ENCODE data around the gene RAPGEF4. TPM values are rescaled to one million over a fixed set of nuclear protein-coding genes. Genes with fewer than 3 reads are reported as not detected.

RAPGEF4 gene
- total and polyA plus RNA-seq, 2 of the 13 experiments (the other 11 are each of a cell fraction or from before 2014, with no cell fraction given): 0.78 to 0.91 TPM

GRCh38 chr2:173101687-173102086 is 366.0 kb downstream of the RAPGEF4 start:
- Histone ChIP-seq H3K4me3 (replicated peaks in 1 of 3; ENCODE audit: insufficient read depth in 1 of 3, low read depth in 2 of 3, low read length in 3 of 3) (no peak overlapping the region), H3K27me3 (ENCODE audit: control insufficient read depth in 1 of 2, insufficient read depth in 2 of 2, low read length in 2 of 2) (no peaks in the 10 kb centered on the region), H3K36me3 (replicated peaks in 1 of 2; ENCODE audit: control insufficient read depth in 1 of 2, insufficient read depth in 2 of 2, low read length in 2 of 2) (peaks cover 0 to under 1% of the 10 kb centered on the region in 2 experiments; a peak in 2 of 5 replicates), H2AFZ (ENCODE audit: low read length) (no peak overlapping the region), H3K9ac (ENCODE audit: insufficient read depth, low read depth, low read length) (no peak overlapping the region), H3K4me1 (ENCODE audit: insufficient read depth, low read length) (no peaks in the 10 kb centered on the region), H3K4me2 (ENCODE audit: low read depth, low read length) (no peak overlapping the region), H4K20me1 (ENCODE audit: insufficient read depth, low read length) (no peaks in the 10 kb centered on the region), H3K27ac (ENCODE audit: extremely low read length, insufficient read depth, low read length) (no peak overlapping the region), H3K9me3 (ENCODE audit: low read length) (no peaks in the 10 kb centered on the region), H3K79me2 (ENCODE audit: insufficient read depth, low read length) (no peaks in the 10 kb centered on the region)
- ATAC-seq (no peak), DNase-seq (ENCODE audit: low spot score) (no peak), FAIRE-seq (no peak)
- WGBS (ENCODE audit: low lambda C conversion rate): 94% methylated on average over 3 of the region's 3 CpGs
- in situ Hi-C loops (cut with HindIII; ENCODE audit: extremely low pct_ligation_motif_present, low pct_unique_long_range_greater_than_20kb): no loop called here
- CTCF ChIA-PET (ENCODE audit: low intra/inter-chr PET ratio, low total read pairs): no interaction called here
- intact Hi-C loops (cut with micrococcal nuclease; ENCODE audit: unreplicated experiment): no loop called here
- TF ChIP-seq NFRKB (IDR thresholded peaks at IDR 0.05) (no peak), ZNF605 (CRISPR knock-in tag; IDR thresholded peaks at IDR 0.05) (no peak), ZFP82 (CRISPR knock-in tag; IDR thresholded peaks at IDR 0.05; ENCODE audit: borderline replicate concordance) (no peak), MAFF (IDR thresholded peaks at IDR 0.05; ENCODE audit: low read depth, low read length) (no peak), TRIM24 (CRISPR knock-in tag; IDR thresholded peaks at IDR 0.05) (no peak), ZIK1 (CRISPR knock-in tag; IDR thresholded peaks at IDR 0.05; ENCODE audit: borderline replicate concordance, low read depth) (no peak), CHD4 (IDR thresholded peaks at IDR 0.05; ENCODE audit: borderline replicate concordance, low read length) (no peak), ZNF431 (CRISPR knock-in tag; IDR thresholded peaks at IDR 0.05; ENCODE audit: borderline replicate concordance, low read depth) (no peak), KDM1A (CRISPR knock-in tag; IDR thresholded peaks at IDR 0.05) (no peak), CERS6 (CRISPR knock-in tag; IDR thresholded peaks at IDR 0.05) (no peak), MAZ (IDR thresholded peaks at IDR 0.05; ENCODE audit: borderline replicate concordance, low read depth, low read length) (no peak), MAZ (CRISPR knock-in tag; IDR thresholded peaks at IDR 0.05; ENCODE audit: low read depth) (no peak), ZZZ3 (CRISPR knock-in tag; IDR thresholded peaks at IDR 0.05; ENCODE audit: borderline replicate concordance) (no peak), ZMYM3 (CRISPR knock-in tag; IDR thresholded peaks at IDR 0.05) (no peak), CREB1 (IDR thresholded peaks at IDR 0.05) (no peak), CREB1 (CRISPR knock-in tag; IDR thresholded peaks at IDR 0.05) (no peak)
- TF ChIP-seq, protein P1, sequence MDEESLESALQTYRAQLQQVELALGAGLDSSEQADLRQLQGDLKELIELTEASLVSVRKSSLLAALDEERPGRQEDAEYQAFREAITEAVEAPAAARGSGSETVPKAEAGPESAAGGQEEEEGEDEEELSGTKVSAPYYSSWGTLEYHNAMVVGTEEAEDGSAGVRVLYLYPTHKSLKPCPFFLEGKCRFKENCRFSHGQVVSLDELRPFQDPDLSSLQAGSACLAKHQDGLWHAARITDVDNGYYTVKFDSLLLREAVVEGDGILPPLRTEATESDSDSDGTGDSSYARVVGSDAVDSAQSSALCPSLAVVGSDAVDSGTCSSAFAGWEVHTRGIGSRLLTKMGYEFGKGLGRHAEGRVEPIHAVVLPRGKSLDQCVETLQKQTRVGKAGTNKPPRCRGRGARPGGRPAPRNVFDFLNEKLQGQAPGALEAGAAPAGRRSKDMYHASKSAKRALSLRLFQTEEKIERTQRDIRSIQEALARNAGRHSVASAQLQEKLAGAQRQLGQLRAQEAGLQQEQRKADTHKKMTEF (CRISPR knock-in tag; IDR thresholded peaks at IDR 0.05): no peak
- no TSS peak for BruUV-seq (replicated peaks)
- POLR2A ChIA-PET: no interaction called here

Small RNAs within 50 kb of the gene (small RNA-seq; reads per million reads assigned to genes)
- gene RF01210 (ENCODE audit: insufficient read depth in 2 of 3, insufficient read length in 3 of 3, low read depth in 2 of 3, low replicate concordance in 1 of 3): 0 reads per million in 3 experiments

Other genes starting within 250 kb of the RAPGEF4 start
- gene PDK1, start 179.8 kb upstream of the RAPGEF4 start, total RNA-seq (2016; rRNA removed; fragmentation: Illumina TruSeq; extraction: Trizol): 11.9 and 12.0 TPM in 2 replicates
- 84.7 and 96.9 TPM in 2 replicates for gene PDK1, start 179.8 kb upstream of the RAPGEF4 start, polyA plus RNA-seq (2011; rRNA removed)

Data from HepG2 (cell line).